ENCODE measurements around the gene PRORP.

DNA sequence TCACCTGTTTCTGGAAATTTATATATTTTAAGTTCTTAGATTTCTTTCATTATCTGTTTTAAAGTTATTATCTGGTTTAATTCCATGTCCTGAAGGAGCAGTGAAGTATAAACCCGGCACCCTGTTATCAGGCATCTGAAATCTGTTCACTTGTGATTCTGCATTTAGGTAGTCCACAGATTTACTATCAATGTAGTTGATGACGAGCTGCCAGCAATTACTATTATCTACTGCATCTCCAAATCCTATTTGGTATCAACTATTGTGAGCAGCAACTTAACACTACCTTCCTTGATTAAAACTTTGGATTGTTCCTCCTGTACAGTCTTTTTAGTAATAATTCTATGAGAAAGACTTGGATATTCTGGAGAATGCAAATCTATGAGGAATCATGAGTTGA, 36.1 kb downstream of the PRORP start:
- no peak for TF ChIP-seq CTCF (IDR thresholded peaks at IDR 0.05)
- no peak for TF ChIP-seq POLR2A (IDR thresholded peaks at IDR 0.05)
